ENCODE measurements around the gene ZC2HC1C. TPM values are rescaled to one million over a fixed set of nuclear protein-coding genes. Genes with fewer than 3 reads are reported as not detected.

The ZC2HC1C gene
- total RNA-seq, 2 donors from 2014 or later = 2.3 to 2.7 TPM

DNA sequence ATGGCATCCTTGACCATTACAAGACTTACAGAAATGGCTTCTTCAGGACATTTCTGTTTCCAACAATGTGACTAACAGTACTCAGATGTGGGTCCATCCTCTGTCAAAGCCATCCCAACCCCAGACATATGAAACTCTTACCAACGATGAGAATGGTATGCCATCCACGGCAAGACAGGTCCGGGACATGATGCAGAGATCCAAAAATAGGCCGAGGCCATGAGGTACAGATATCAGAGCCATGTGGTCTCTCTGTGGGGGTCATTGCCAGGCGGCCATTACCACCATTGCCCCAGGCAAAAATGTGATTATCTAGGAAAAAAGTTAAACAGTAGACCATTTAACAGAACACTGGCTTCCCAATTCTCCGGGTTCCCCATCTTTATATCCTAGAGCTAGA, 27.5 kb downstream of the ZC2HC1C start:
- no peaks in the 10 kb centered on the region for H3K9me3 Mint-ChIP-seq
- H3K9me3 ChIP-seq (ENCODE audit: control insufficient read depth, low read length) = no peaks in the 10 kb centered on the region
- H3K4me1 Mint-ChIP-seq = peaks cover 8% of the 10 kb centered on the region
- H3K4me1 ChIP-seq (ENCODE audit: control insufficient read depth, insufficient read depth, low read length) = peaks cover 4% of the 10 kb centered on the region
- DNase-seq = no peak
- TF ChIP-seq, protein P1, sequence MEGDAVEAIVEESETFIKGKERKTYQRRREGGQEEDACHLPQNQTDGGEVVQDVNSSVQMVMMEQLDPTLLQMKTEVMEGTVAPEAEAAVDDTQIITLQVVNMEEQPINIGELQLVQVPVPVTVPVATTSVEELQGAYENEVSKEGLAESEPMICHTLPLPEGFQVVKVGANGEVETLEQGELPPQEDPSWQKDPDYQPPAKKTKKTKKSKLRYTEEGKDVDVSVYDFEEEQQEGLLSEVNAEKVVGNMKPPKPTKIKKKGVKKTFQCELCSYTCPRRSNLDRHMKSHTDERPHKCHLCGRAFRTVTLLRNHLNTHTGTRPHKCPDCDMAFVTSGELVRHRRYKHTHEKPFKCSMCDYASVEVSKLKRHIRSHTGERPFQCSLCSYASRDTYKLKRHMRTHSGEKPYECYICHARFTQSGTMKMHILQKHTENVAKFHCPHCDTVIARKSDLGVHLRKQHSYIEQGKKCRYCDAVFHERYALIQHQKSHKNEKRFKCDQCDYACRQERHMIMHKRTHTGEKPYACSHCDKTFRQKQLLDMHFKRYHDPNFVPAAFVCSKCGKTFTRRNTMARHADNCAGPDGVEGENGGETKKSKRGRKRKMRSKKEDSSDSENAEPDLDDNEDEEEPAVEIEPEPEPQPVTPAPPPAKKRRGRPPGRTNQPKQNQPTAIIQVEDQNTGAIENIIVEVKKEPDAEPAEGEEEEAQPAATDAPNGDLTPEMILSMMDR (conservative IDR thresholded peaks at IDR 0.05) = no peak
- peaks cover 74% of the 10 kb centered on the region for H3K36me3 ChIP-seq (ENCODE audit: control insufficient read depth, insufficient read depth, low read length)
- H3K27me3 Mint-ChIP-seq (ENCODE audit: insufficient read depth) = no peaks in the 10 kb centered on the region
- no peak overlapping the region for H3K4me3 Mint-ChIP-seq
- 85 to 96% methylated on average over 3 to 6 of the region's 6 CpGs for WGBS, 2 experiments (ENCODE audit: insufficient coverage in 1 of 2, insufficient read length in 1 of 2)
- no peak overlapping the region for H3K27ac ChIP-seq (ENCODE audit: low read depth, low read length)
- H3K36me3 Mint-ChIP-seq (ENCODE audit: low read depth) = peaks cover 62% of the 10 kb centered on the region
- no peak overlapping the region for H3K9ac ChIP-seq (ENCODE audit: extremely low read depth, low read length, poor library complexity, severe bottlenecking)
- H3K27ac Mint-ChIP-seq = no peak overlapping the region
- H3K27me3 ChIP-seq (ENCODE audit: control insufficient read depth, insufficient read depth, low read length, poor library complexity, severe bottlenecking) = no peaks in the 10 kb centered on the region
- no peak overlapping the region for H3K4me3 ChIP-seq (ENCODE audit: low read length)

DNA sequence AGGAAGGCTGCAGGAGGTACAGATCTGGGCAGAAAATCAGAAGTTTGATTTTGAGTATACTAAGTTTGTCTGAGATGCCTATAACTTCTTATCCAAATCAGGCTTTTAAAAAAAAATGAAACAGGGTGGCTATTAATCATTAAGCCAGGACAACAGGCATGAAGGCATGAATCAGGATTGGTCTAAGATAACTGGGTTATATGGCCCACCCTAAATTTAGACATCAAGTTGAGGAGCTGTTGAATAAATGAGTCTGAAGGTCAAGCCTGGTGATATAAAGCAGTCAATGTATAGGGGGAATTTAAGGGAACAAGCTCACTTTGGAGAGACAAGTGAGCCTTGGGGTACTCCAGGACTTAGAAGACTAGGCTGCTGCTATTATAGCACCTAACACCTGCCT, 28.8 kb downstream of the ZC2HC1C start:
- H3K27ac Mint-ChIP-seq = no peak overlapping the region
- H3K9me3 Mint-ChIP-seq = no peaks in the 10 kb centered on the region
- Histone ChIP-seq H3K4me1 (ENCODE audit: control insufficient read depth, insufficient read depth, low read length) (no peaks in the 10 kb centered on the region), H3K9me3 (ENCODE audit: control insufficient read depth, low read length) (no peaks in the 10 kb centered on the region), H3K4me3 (ENCODE audit: low read length) (no peak overlapping the region), H3K36me3 (ENCODE audit: control insufficient read depth, insufficient read depth, low read length) (peaks cover 75% of the 10 kb centered on the region), H3K27me3 (ENCODE audit: control insufficient read depth, insufficient read depth, low read length, poor library complexity, severe bottlenecking) (no peaks in the 10 kb centered on the region), H3K27ac (ENCODE audit: low read depth, low read length) (no peak overlapping the region), H3K9ac (ENCODE audit: extremely low read depth, low read length, poor library complexity, severe bottlenecking) (no peak overlapping the region)
- H3K27me3 Mint-ChIP-seq (ENCODE audit: insufficient read depth) = no peaks in the 10 kb centered on the region
- H3K36me3 Mint-ChIP-seq (ENCODE audit: low read depth) = peaks cover 67% of the 10 kb centered on the region
- TF ChIP-seq, protein P1 (conservative IDR thresholded peaks at IDR 0.05) = no peak
- no peak for DNase-seq
- no peak overlapping the region for H3K4me3 Mint-ChIP-seq
- H3K4me1 Mint-ChIP-seq = no peaks in the 10 kb centered on the region

DNA sequence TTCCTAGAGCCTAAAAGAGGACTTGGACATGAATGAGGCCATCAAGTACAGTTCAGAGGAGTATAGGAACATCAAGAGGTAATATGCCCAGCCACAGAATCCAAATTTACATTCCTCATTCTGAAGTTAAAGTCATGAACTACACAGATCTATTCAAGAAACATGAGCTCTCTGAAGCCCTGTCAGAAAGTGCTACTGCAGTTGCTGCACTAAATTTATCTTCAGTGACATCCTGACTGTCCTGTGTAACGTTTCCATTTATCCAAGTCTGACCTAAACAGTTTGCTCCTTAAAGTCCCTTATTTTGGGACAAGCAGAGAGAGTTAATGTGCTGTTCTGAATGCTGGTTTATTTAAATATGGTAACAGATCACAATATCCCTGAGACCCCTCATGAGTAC, 29.2 kb downstream of the ZC2HC1C start:
- Mint-ChIP-seq H3K36me3 (ENCODE audit: low read depth) (peaks cover 70% of the 10 kb centered on the region), H3K4me3 (no peak overlapping the region), H3K27ac (no peak overlapping the region)

More for the DNA sequence above, 29.2 kb downstream of the ZC2HC1C start:
- Histone ChIP-seq H3K4me3 (ENCODE audit: low read length) (no peak overlapping the region), H3K9ac (ENCODE audit: extremely low read depth, low read length, poor library complexity, severe bottlenecking) (no peak overlapping the region), H3K27me3 (ENCODE audit: control insufficient read depth, insufficient read depth, low read length, poor library complexity, severe bottlenecking) (no peaks in the 10 kb centered on the region), H3K9me3 (ENCODE audit: control insufficient read depth, low read length) (no peaks in the 10 kb centered on the region), H3K4me1 (ENCODE audit: control insufficient read depth, insufficient read depth, low read length) (no peaks in the 10 kb centered on the region), H3K36me3 (ENCODE audit: control insufficient read depth, insufficient read depth, low read length) (peaks cover 78% of the 10 kb centered on the region), H3K27ac (ENCODE audit: low read depth, low read length) (no peak overlapping the region)
- Mint-ChIP-seq H3K9me3 (no peaks in the 10 kb centered on the region), H3K4me1 (no peaks in the 10 kb centered on the region), H3K27me3 (ENCODE audit: insufficient read depth) (no peaks in the 10 kb centered on the region)
- DNase-seq = no peak
- 90 to 95% methylated on average over 1 of the region's 1 CpG for WGBS, 2 experiments (ENCODE audit: insufficient coverage in 1 of 2, insufficient read length in 1 of 2)
- TF ChIP-seq, protein P1 (conservative IDR thresholded peaks at IDR 0.05) = no peak

Data from endodermal cell (in vitro differentiated cells).